K562 (cell line): ENCODE measurements around the gene C1orf74. TPM values are rescaled to one million over a fixed set of nuclear protein-coding genes. Genes with fewer than 3 reads are reported as not detected.
A peak's percentile ranks its signal among the peaks of the same experiment; 100 is the strongest.

Experiments used
- ARID1B ChIP-seq: fragments of 450-650 bp; IDR thresholded peaks from 2 replicates; pipeline ENCODE4 v1.6.1; 2016; ENCODE audit warnings: antibody characterized with exemption, mild to moderate bottlenecking, inconsistent platforms
- ASH1L ChIP-seq: fragments of 450-650 bp; IDR thresholded peaks from 2 replicates; pipeline ENCODE4 v1.6.1; 2018; ENCODE audit warnings: borderline replicate concordance, mild to moderate bottlenecking, low read depth; ENCODE audit not compliant: partially characterized antibody
- ATF1 ChIP-seq, 2 experiments: fragments of 450-650 bp in 1 of 2; IDR thresholded peaks; 2 replicates each; pipeline ENCODE4 v1.6.1; 2016; ENCODE audit warnings: missing compliant biosample characterization in 1 of 2, missing genetic modification characterization in 1 of 2
- BHLHE40 ChIP-seq: IDR thresholded peaks from 2 replicates; pipeline ENCODE4 v1.6.1; 2011; ENCODE audit warnings: low read length, improper control_type of control experiment
- CEBPG ChIP-seq, 3 experiments: fragments of 200-800 bp in 1 of 3; sonication (Bioruptor generic) in 1 of 3; sonication (generic) in 1 of 3; formaldehyde crosslinking in 1 of 3; IDR thresholded peaks in 2 of 3; conservative IDR thresholded peaks in 1 of 3; 2 replicates each; pipeline versions ENCODE4 v1.6.1 to v1.8.0; 2016 to 2022; ENCODE audit warnings: missing compliant biosample characterization in 2 of 3, missing genetic modification characterization in 2 of 3, mild to moderate bottlenecking in 1 of 3, missing genetic modification reagents in 1 of 3
- ELF1 ChIP-seq: fragments of 200-800 bp; sonication (Bioruptor generic); IDR thresholded peaks from 2 replicates; pipeline ENCODE4 v1.6.1; 2016; ENCODE audit warnings: missing genetic modification characterization, missing compliant biosample characterization
- FOXP1 ChIP-seq: sonication (generic); formaldehyde crosslinking; IDR thresholded peaks from 2 replicates; pipeline ENCODE4 v1.8.0; 2022; ENCODE audit warnings: mild to moderate bottlenecking, missing genetic modification reagents
- GTF2A2 ChIP-seq: IDR thresholded peaks from 2 replicates; pipeline ENCODE4 v1.6.1; 2016; ENCODE audit warnings: mild to moderate bottlenecking, missing genetic modification characterization, missing compliant biosample characterization
- HDAC1 ChIP-seq, 2 experiments: fragments of 450-650 bp; IDR thresholded peaks; 2 replicates each; pipeline ENCODE4 v1.6.1; 2016 to 2017; ENCODE audit warnings: inconsistent platforms in 1 of 2, mild to moderate bottlenecking in 1 of 2, moderate library complexity in 1 of 2
- KAT7 ChIP-seq: sonication (generic); formaldehyde crosslinking; IDR thresholded peaks from 2 replicates; pipeline ENCODE4 v1.8.0; 2022; ENCODE audit warnings: missing genetic modification reagents, mild to moderate bottlenecking, borderline replicate concordance
- LCOR ChIP-seq: sonication (generic); formaldehyde crosslinking; IDR thresholded peaks from 2 replicates; pipeline ENCODE4 v1.8.0; 2022; ENCODE audit warnings: mild to moderate bottlenecking, missing genetic modification reagents
- NCOA1 ChIP-seq: fragments of 450-650 bp; IDR thresholded peaks from 2 replicates; pipeline ENCODE4 v1.6.1; 2016; ENCODE audit warnings: low read depth
- NFIC ChIP-seq: fragments of 450-650 bp; IDR thresholded peaks from 2 replicates; pipeline ENCODE4 v1.6.1; 2017; ENCODE audit warnings: mild to moderate bottlenecking, inconsistent platforms
- NFRKB ChIP-seq: fragments of 450-650 bp; IDR thresholded peaks from 2 replicates; pipeline ENCODE4 v1.6.1; 2016; ENCODE audit warnings: low read depth
- SETDB1 ChIP-seq: IDR thresholded peaks from one replicate; pipeline ENCODE4 v1.6.1; 2012; ENCODE audit warnings: low read length, control low read depth, inconsistent platforms
- SP2 ChIP-seq: IDR thresholded peaks from 2 replicates; pipeline ENCODE4 v1.6.1; 2011; ENCODE audit warnings: mild to moderate bottlenecking, low read depth, low read length, moderate library complexity; ENCODE audit not compliant: poor library complexity, severe bottlenecking; ENCODE audit errors: extremely low read depth
- TARDBP ChIP-seq: fragments of 450-650 bp; IDR thresholded peaks from 2 replicates; pipeline ENCODE4 v1.6.1; 2016
- TBL1XR1 ChIP-seq, 2 experiments: IDR thresholded peaks; 2 replicates each; pipeline ENCODE4 v1.6.1; 2012; ENCODE audit warnings: improper control_type of control experiment in 2 of 2, low read length in 2 of 2, mild to moderate bottlenecking in 1 of 2
- TOE1 ChIP-seq, 2 experiments: fragments of 450-650 bp in 1 of 2; sonication (generic) in 1 of 2; formaldehyde crosslinking in 1 of 2; IDR thresholded peaks; 2 replicates each; pipeline versions ENCODE4 v1.7.1 to v1.8.0; 2016 to 2022; ENCODE audit warnings: borderline replicate concordance in 2 of 2, mild to moderate bottlenecking in 2 of 2, antibody characterized with exemption in 1 of 2, inconsistent platforms in 1 of 2, low read depth in 1 of 2, missing genetic modification reagents in 1 of 2, moderate library complexity in 1 of 2
- ZNF121 ChIP-seq: sonication (generic); formaldehyde crosslinking; conservative IDR thresholded peaks from 2 replicates; pipeline ENCODE4 v1.8.0; 2022; ENCODE audit warnings: missing genetic modification reagents
- polyA plus RNA-seq, 8 experiments: library from polyadenylated mRNA; depleted of rRNA in 4 of 8; stranded (reverse) in 5 of 8; unstranded in 3 of 8; fragments of >200 nt; fragmentation: Nextera tagmentation in 2 of 8; fragmentation: Illumina TruSeq in 1 of 8; extraction: Ambion mirVana in 2 of 8; extraction: Trizol in 1 of 8; gene quantifications; 2 replicates each; pipeline versions ENCODE4 v1.2.1 to v1.2.3, GENCODE V29; 2011 to 2014; ENCODE audit warnings: inconsistent platforms in 1 of 8, missing spikeins in 1 of 8
- total RNA-seq, 7 experiments: library from RNA; depleted of rRNA in 6 of 7; stranded (reverse); fragments of >200 nt in 6 of 7; fragmentation: Illumina TruSeq in 2 of 7; extraction: Trizol in 2 of 7; gene quantifications; 2 replicates each; pipeline versions ENCODE4 v1.2.1 to v1.2.3, GENCODE V29; 2011 to 2021; ENCODE audit warnings: low replicate concordance in 1 of 7
- TF ChIP-seq, protein P1 (sequence below): sonication (generic); formaldehyde crosslinking; IDR thresholded peaks from 2 replicates; pipeline ENCODE4 v1.8.0; 2023; ENCODE audit warnings: mild to moderate bottlenecking, missing genetic modification reagents
- TF ChIP-seq, protein P2 (sequence below): sonication (generic); formaldehyde crosslinking; IDR thresholded peaks from 2 replicates; pipeline ENCODE4 v1.4.0; 2020; ENCODE audit warnings: mild to moderate bottlenecking, missing genetic modification reagents
- TF ChIP-seq, protein P3 (sequence below): fragments of 450-650 bp; IDR thresholded peaks from 2 replicates; pipeline ENCODE4 v1.6.1; 2016

Gene C1orf74
- total and polyA plus RNA-seq, 9 of the 15 experiments (the other 6 are each of a cell fraction or from before 2014, with no cell fraction given): 4.0 to 7.6 (median 5.7) TPM

DNA sequence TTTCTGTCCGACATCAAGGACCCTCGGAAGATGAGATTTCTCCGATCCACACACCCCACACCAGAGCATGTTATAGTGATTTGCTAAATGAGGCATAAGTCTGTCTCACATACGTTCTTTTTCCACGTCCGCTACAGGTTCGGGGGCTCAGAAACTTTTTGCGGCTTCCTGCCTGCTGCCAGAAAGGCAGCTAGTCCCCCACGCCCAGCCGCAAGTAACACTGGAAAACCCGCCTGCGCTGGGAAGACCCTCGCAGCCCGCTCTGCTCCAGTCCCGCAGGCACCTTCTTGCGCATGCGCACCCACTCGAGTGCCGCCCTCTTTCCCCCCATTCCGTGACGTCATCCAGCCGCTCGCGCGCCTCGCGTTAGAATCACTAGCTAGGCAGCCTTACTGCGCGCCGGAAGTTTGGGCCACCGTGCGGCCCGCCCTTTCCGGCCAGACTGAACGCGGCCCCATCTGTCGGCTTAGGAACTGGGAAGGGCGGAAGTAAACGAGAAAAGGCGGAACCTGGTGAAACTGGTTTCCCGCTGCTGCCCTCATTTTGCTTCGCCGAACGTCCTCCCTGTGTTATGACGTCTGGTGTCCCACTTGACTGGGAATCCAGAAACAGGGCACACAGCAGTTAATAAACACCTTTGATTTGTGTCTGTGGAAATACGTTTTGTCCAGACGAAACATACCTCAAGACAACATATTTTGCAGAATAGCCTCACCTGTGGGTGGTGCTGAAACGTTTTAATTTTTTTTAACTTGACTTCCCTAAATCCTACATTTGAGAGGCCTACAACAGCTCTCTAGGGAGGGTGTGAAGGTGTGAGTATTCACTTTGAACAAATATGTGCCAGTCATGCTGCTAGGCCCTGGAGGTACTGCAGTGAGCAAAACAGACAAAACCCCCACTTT, at the start of gene C1orf74 (continued):
- TF ChIP-seq TOE1 (IDR thresholded peaks at IDR 0.05; ENCODE audit: borderline replicate concordance) (peak; percentile 28), TOE1 (CRISPR knock-in tag; IDR thresholded peaks at IDR 0.05; ENCODE audit: borderline replicate concordance, low read depth) (no peak), ARID1B (peak; percentile 45; the same call in 1 of the 2 replicates), SETDB1 (peak; percentile 68), CEBPG (CRISPR knock-in tag; IDR thresholded peaks at IDR 0.05) (no peak), CEBPG (tag; conservative IDR thresholded peaks at IDR 0.05 in 1 of 2, IDR thresholded peaks at IDR 0.05 in 1 of 2) (peak in 1 of 2 experiments; percentile 33; a peak in 1 of 4 replicates), ASH1L (peak; percentile 66), TARDBP (peak; percentile 67; the same call in 1 of the 2 replicates), LCOR (CRISPR knock-in tag) (peak; percentile 92), BHLHE40 (peak; percentile 69), FOXP1 (no peak), SP2 (peak; percentile 44), TBL1XR1 (IDR thresholded peaks at IDR 0.05; ENCODE audit: low read length in 2 of 2) (peak; percentile 91), GTF2A2 (tag) (peak; percentile 56; the same call in 1 of the 2 replicates), ELF1 (tag) (peak; percentile 96), ZNF121 (CRISPR knock-in tag) (no peak), NFIC (0 out of 2 replicates have a peak, but pooled peaks have one; percentile 19), ATF1 (CRISPR knock-in tag; IDR thresholded peaks at IDR 0.05) (peak; percentile 90), ATF1 (tag; IDR thresholded peaks at IDR 0.05) (peak; percentile 99), HDAC1 (IDR thresholded peaks at IDR 0.05) (0 out of 4 replicates have a peak, but pooled peaks of 1 of the 2 experiments have one; percentile 44), KAT7 (CRISPR knock-in tag) (peak; percentile 64; the same call in 1 of the 2 replicates), NCOA1 (peak; percentile 78), NFRKB (peak; percentile 95)
- TF ChIP-seq, protein P1, sequence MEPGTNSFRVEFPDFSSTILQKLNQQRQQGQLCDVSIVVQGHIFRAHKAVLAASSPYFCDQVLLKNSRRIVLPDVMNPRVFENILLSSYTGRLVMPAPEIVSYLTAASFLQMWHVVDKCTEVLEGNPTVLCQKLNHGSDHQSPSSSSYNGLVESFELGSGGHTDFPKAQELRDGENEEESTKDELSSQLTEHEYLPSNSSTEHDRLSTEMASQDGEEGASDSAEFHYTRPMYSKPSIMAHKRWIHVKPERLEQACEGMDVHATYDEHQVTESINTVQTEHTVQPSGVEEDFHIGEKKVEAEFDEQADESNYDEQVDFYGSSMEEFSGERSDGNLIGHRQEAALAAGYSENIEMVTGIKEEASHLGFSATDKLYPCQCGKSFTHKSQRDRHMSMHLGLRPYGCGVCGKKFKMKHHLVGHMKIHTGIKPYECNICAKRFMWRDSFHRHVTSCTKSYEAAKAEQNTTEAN (CRISPR knock-in tag): peak; percentile 74; the same call in 1 of the 2 replicates
- TF ChIP-seq, protein P2, sequence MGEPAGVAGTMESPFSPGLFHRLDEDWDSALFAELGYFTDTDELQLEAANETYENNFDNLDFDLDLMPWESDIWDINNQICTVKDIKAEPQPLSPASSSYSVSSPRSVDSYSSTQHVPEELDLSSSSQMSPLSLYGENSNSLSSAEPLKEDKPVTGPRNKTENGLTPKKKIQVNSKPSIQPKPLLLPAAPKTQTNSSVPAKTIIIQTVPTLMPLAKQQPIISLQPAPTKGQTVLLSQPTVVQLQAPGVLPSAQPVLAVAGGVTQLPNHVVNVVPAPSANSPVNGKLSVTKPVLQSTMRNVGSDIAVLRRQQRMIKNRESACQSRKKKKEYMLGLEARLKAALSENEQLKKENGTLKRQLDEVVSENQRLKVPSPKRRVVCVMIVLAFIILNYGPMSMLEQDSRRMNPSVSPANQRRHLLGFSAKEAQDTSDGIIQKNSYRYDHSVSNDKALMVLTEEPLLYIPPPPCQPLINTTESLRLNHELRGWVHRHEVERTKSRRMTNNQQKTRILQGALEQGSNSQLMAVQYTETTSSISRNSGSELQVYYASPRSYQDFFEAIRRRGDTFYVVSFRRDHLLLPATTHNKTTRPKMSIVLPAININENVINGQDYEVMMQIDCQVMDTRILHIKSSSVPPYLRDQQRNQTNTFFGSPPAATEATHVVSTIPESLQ: no peak
- TF ChIP-seq, protein P3, sequence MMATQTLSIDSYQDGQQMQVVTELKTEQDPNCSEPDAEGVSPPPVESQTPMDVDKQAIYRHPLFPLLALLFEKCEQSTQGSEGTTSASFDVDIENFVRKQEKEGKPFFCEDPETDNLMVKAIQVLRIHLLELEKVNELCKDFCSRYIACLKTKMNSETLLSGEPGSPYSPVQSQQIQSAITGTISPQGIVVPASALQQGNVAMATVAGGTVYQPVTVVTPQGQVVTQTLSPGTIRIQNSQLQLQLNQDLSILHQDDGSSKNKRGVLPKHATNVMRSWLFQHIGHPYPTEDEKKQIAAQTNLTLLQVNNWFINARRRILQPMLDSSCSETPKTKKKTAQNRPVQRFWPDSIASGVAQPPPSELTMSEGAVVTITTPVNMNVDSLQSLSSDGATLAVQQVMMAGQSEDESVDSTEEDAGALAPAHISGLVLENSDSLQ: peak; percentile 82
